GM20000 (cell line): ENCODE measurements around the gene HERPUD2.

Experiments used
- DNase-seq: peaks from one replicate; pipeline ENCODE4 v3.0.0; 2012; ENCODE audit warnings: low spot score
- CTCF ChIP-seq: IDR thresholded peaks from 2 replicates; pipeline ENCODE4 v1.5.1; 2012; ENCODE audit warnings: mild to moderate bottlenecking, control low read depth; ENCODE audit errors: extremely low read depth, missing control alignments

HERPUD2 gene

DNA sequence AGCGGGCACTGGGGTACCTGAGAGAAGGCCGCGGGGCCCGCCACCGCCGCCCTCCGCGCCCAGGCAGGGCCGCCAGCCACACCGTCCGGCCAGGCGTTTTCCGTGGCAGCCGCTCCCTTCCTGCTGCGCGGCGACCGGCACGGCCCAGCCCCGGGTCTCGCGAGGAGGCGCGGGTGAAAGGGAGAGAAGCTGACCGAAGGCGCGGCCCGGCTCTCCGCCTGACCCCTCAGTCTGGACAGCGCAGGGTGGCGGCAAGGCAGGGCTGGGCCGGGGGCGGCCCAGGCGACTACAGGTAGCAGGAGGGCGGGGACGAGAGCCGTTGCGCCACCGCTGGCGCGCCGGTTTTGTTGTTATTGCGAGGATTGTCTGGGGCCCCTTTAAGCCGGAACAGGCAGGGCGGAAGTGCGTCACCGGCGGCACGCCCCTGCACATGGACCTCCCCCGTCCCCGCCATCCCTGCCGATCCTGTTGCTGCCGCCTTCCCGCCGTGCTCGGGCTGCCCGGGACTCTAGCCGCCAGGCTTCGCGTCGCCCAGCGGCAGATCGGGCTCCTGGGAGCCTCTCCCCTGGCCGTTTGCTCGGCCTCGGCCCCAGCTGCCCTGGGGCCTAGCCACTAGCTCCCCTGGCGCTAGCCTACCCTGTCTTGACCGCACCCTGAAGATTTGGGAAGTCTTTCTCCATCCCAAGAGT lies at the start of gene HERPUD2:
Gene HERPUD2 (minus strand): TSS at position 352 of the 689 bp plus-strand sequence. CDS start 805 bp downstream, outside the sequence.
- peak; percentile 4 for TF ChIP-seq CTCF
- DNase-seq = peak; percentile 93

- no peak for DNase-seq
- no peak for TF ChIP-seq CTCF
Measured at GRCh38 chr7:35738889-35739288, 44.0 kb upstream of the HERPUD2 start.

DNA sequence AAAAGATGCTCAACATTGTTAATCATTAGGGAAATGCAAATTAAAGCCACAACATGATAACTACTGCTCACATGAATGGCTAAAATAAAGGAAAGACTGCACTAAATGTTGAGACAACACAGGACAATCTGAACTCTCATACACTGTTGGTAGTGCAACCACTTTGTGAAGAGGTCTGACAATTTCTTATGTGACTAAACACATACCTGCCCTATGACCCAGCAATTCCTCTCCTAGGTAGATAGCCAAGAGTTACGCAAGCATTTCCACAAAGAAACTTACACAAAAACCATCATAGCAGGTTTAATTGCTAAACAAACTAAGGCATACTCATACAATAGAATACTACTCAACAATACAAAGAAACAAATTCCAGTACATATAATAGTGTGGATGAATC lies 41.8 kb upstream of the HERPUD2 start:
- no peak for TF ChIP-seq CTCF

DNA sequence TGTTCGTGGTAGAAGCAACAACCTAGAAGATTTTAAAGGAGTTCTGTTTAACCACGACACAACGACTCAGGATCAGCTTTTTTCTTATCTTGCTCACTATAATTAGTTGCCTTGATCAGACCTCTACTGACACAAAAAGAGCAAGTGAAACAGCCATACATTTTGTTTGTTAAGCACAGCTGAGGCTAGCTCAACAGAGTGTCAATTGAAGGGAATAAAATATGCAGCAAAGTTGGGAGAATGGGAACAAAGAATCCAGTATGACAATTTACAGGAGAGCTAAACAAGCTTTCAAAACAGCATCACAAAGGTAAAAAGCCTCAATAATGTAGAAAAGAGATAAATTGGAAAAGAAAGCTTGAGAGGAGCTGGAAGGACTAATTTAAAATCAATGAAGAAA lies 40.5 kb upstream of the HERPUD2 start:
- no peak for DNase-seq
- TF ChIP-seq CTCF = no peak

More for the DNA sequence above, 41.8 kb upstream of the HERPUD2 start:
- no peak for DNase-seq

DNA sequence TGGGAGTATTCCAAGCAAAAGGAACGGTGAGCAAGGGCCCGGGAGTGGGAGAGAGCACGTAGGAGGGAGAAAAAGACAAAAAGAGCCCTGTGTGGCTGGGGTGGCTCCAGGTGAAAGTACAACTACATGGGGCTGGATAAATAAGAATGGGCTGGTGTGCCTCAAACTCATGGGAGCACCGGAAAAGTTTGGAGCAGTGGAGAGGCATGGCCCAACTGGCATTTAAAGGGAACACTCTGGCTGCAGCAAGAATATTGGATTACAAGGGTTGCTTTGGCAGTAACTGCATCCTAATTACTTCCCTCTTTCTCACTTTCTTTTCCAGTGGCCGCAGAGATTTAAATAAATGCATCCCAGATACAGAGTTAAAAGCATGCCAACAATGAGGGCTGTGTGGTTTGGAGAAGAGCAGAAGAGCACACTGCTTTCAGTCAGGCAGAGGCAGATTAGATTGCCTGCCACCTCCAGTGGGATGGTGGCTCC lies 39.1 kb upstream of the HERPUD2 start:
- DNase-seq = no peak
- TF ChIP-seq CTCF = no peak

- no peak for DNase-seq
Measured at GRCh38 chr7:35731349-35731748, 36.4 kb upstream of the HERPUD2 start.

More at GRCh38 chr7:35731349-35731748, 36.4 kb upstream of the HERPUD2 start:
- TF ChIP-seq CTCF = no peak
